NCI-H82 treated with DMSO at 0.1 percent for 48 hours (cell line): ENCODE data around the gene TRIM43B.
"Not testable (repeated sequence)": the region's sequence is repeated elsewhere in the genome, so short reads cannot be mapped to it uniquely, and the experiment has no call there.

ENCODE experiments used
- DNase-seq: peaks from one replicate; lab custom pipeline; 2025; ENCODE audit not compliant: unreplicated experiment; lab: John Stamatoyannopoulos, UW

TRIM43B gene

DNA sequence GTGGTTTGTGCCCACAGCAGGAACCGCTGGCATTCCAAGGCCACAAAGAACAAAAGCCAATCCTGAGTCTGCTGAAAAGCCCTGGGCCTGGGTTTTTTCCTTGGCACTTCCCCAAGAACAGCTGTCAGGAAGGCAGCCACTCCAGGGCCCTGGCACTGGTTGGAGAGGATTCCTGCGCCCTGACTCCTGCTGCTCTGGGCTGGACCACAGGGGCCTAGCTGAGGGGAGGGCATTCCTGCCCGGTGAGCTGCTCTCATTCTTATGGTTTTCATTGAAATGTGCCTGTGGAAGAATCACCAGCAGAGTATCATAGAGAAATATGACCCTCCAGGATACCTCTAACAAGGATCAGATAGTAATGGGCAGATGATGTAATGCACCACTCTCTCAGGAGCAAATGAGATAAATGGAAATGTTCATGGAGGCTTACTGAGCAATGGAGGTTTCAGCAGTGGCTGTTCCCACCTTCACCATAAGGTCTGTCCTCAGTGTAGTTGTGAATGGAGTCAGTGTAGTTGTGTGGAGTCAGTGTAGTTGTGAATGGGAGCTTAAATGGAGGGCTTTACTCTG lies 50.0 kb downstream of the TRIM43B start:
- DNase-seq = not testable (repeated sequence)

DNA sequence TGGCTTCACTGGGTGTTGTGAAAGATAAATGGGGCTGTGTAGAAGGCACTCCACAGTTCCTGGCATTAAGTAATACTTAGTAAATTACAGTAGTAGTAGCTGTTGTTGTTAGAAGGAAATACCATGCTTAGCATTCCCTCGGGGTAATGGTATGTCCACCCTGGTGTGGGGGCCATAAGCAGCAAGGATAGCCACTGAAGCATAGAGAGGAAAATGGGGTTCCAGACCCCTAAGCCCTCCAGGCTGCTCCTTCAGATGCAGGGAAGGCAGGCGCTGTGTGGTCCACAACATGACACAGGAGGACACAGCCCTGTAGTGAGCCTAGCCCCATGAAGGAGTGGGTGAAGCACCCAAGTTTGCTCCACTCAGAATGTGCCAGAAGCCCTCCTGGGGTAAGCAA lies 50.6 kb downstream of the TRIM43B start:
- not testable (repeated sequence) for DNase-seq

DNA sequence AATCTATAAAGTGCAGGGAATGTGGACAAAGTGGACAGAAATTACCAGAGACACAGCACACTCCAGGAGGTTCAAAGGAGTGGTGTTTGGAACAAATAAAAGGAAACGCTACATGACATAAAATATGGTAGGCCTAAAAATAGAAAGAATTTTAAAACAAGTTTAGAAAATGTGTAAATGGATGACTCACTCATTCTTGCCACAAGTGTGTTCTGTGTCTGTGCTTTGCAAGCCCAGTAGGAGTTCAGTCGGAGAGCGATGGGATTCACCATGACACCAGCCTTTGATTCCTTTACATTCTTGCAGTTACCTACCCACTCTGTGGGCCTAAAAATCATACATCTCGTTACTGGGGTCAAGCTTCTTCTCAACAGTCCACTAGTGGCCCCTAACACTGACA lies 51.2 kb downstream of the TRIM43B start:
- DNase-seq = not testable (repeated sequence)

DNA sequence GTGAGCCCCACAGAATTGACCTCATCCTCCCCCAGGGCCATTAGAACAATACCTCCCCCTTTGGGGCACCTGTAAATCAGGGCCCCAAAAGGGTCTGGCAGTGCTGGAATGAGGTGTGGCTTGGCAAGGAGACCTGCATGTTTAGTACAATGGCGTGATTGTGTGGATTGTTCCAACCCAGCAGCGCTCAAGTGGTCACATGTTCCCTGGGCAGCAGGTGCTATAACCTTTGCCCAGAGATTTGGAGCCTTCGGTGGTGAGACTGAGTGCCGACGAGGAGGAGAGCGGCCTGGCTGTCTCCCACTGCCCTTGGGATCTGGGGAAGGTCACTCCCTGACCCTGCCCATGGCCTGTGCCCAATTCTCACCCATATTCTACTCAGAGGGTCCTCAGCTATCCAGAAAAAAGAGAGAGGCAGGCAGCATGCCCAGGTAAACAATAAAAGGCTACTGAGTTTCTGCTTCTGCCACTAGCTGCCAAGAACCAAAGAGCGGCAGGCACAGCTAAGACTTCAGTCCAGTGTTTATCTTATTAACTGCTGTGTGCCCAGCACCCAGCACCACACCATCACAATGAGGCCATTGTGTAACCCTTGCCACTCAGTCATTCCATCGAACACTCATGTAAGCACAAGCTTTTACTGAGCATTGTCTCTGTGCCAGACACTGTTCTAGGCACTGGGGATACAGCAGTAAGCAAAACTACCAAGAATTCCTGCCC lies 54.6 kb downstream of the TRIM43B start:
- not testable (repeated sequence) for DNase-seq

DNA sequence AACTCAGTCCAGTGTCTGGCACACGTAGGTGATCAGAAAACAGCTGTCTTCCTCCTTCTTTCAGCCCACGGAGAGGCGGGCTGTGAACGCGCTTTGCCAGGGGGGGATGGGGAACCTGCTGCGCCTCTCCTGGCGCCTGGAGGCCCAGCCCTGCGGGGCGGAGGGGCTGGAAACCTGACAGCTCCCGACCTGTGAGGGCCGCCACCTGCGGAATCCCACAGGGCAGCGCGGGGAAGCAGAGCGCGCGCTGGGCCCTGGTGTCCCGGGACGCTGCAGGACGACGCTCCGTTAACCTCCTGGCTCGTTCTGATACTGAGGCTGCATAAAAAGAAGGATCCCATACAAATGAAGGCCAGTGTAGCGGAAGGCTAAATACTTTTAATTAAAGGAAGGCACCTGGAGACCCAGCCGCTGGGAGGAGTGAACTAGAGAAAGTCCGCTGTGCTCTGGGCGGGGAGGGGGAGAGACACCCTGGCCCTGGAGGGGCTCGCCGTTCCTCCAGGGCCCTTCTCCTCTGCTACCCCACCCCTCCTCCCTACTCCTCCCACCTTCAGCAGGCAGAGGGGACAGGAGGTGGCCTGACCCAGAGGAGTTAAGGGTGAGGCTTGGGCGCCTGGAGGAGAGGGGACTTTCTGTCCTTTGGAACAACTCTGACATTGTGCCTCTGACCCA lies 57.2 kb downstream of the TRIM43B start:
- DNase-seq = not testable (repeated sequence)
